Upper lobe of right lung (tissue), 1 donor: Measurements from ENCODE around the gene MBD3. TPM values are rescaled to one million over a fixed set of nuclear protein-coding genes. Genes with fewer than 3 reads are reported as not detected.

Experiments used
- ATAC-seq: fragments of 200-7000 bp; cut with Tn5 transposase; one replicate; pipeline ENCODE4 v1.9.1; 2020; ENCODE audit warnings: mild to moderate bottlenecking, moderate library complexity
- DNase-seq: peaks from one replicate; pipeline ENCODE4 v3.0.0-alpha.2; 2020
- H3K27ac ChIP-seq: fragments of 200-600 bp; one replicate; pipeline ENCODE4 v1.8.0; 2022
- H3K27me3 ChIP-seq: fragments of 200-600 bp; one replicate; pipeline ENCODE4 v1.8.0; 2022; ENCODE audit warnings: mild to moderate bottlenecking
- H3K36me3 ChIP-seq: fragments of 200-600 bp; one replicate; pipeline ENCODE4 v1.8.0; 2022
- H3K4me1 ChIP-seq: fragments of 200-600 bp; one replicate; pipeline ENCODE4 v1.8.0; 2022
- H3K4me3 ChIP-seq: fragments of 200-600 bp; one replicate; pipeline ENCODE4 v1.8.0; 2022; ENCODE audit warnings: mild to moderate bottlenecking
- H3K9me3 ChIP-seq: fragments of 200-600 bp; one replicate; pipeline ENCODE4 v1.8.0; 2022
- intact Hi-C: fragments of 100-400 bp; cut with DNase I; formaldehyde crosslinking; loops from one replicate; pipeline ENCODE4 v1.11.0; 2022
- total RNA-seq: library from RNA; stranded (reverse); fragmentation: NEBNext Ultra II Directional; extraction: Animal tissue kit (Norgen Biotek cat#: 25700); gene quantifications from one replicate; pipeline ENCODE4 v1.2.1, GENCODE V29; 2021
- TF ChIP-seq, protein P1 (sequence below): fragments of 200-600 bp; IDR thresholded peaks from one replicate; pipeline ENCODE4 v1.8.0; 2022; ENCODE audit warnings: antibody characterized with exemption
- donor health status: DM: no; HTN: yes; CAD: no; lungs with severe emphysema.

The MBD3 gene
- total RNA-seq, 1 donor from 2014 or later = 78.7 TPM

DNA sequence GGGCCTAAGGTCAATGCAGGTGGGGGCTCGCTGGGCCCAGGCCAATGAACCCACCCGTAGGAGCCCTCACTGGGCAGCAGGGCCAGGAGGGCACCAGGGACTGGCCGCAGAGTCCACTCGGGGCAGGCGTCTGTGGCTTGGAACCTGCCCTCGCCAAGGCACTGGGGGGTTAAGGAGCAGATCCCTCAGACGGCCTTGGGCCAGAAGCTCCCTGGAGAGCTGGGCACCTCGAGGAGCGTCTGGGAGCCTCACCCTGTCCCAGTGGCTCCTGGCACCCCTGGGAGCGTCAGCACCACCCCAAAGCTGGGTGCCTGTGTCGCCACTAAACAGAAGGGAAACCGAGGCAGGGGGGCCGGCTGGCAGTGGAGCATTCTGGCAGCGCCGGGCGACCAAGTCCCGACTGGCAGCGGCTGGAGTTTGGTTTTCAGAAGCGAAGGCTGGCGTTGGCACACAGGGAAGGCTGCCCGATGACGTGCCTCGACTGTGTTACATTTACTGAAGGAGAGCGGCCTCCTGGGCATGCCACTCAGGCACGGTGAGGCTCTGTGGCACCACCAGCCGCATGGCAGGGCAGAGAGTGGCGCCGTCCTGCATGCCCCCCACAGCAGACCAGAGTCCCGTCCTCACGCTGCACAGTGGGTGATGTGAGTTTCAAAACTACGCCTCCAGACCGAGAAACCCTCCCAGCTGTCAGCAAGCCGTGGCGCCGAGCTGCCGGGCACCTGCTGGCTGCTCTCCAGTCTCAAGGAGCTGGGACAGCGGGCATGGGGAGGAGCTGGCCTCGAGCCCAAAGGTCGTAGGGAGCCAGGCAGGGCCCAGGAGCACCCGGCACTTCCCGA lies 15.4 kb downstream of the MBD3 start:
- Histone ChIP-seq H3K9me3 (no peaks in the 10 kb centered on the region), H3K4me1 (no peaks in the 10 kb centered on the region), H3K4me3 (no peak overlapping the region), H3K27ac (no peak overlapping the region), H3K27me3 (no peaks in the 10 kb centered on the region), H3K36me3 (peaks cover 50% of the 10 kb centered on the region)
- DNase-seq = no peak
- TF ChIP-seq, protein P1, sequence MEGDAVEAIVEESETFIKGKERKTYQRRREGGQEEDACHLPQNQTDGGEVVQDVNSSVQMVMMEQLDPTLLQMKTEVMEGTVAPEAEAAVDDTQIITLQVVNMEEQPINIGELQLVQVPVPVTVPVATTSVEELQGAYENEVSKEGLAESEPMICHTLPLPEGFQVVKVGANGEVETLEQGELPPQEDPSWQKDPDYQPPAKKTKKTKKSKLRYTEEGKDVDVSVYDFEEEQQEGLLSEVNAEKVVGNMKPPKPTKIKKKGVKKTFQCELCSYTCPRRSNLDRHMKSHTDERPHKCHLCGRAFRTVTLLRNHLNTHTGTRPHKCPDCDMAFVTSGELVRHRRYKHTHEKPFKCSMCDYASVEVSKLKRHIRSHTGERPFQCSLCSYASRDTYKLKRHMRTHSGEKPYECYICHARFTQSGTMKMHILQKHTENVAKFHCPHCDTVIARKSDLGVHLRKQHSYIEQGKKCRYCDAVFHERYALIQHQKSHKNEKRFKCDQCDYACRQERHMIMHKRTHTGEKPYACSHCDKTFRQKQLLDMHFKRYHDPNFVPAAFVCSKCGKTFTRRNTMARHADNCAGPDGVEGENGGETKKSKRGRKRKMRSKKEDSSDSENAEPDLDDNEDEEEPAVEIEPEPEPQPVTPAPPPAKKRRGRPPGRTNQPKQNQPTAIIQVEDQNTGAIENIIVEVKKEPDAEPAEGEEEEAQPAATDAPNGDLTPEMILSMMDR = no peak
- intact Hi-C loops = no loop called here
- peak; percentile 29 for ATAC-seq

DNA sequence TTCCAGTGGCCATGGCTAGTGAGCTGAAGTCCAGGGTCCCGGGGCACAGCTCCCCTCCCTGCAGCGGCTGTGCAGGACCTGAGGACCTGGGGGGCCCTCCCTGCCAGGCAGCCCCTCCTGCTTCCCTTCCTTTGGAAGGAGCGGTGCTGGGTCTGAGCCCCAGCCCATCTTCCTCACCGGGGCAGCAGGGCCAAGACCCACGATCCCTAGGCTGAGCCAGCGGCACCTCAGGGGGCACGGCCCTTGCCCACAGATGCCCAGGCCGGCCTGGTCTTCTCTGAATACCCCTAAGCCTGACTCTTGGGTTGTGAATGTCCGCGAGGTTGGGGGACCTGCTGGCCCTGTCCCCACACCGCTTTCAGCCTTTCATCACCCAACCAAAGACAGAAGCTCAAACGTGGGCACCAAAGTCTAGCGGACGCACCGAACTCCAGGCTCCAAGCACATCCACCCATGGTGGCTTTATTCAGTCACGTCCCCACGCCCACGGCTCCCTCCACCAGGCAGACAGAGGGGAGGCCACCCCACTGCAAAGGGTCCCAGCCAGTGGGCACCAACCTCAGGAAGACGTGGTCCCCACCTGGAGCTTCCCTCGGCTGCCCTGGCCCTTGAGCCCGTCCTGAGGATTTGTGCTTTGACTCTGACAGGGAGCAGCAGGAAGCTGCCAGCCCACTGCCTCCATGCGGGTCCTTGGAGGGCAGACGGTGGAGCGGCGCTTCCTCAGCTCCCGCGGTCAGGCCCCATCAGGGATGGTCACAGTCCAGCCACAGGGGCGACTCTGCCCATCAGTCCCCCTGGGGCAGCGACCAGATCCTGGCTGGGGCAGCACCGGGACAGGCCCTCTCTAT lies 16.2 kb downstream of the MBD3 start:
- TF ChIP-seq, protein P1 = no peak
- ATAC-seq = no peak
- no peak overlapping the region for H3K4me3 ChIP-seq
- H3K27me3 ChIP-seq = no peaks in the 10 kb centered on the region
- no peaks in the 10 kb centered on the region for H3K9me3 ChIP-seq
- intact Hi-C loops = no loop called here
- no peak overlapping the region for H3K27ac ChIP-seq
- peaks cover 42% of the 10 kb centered on the region for H3K36me3 ChIP-seq
- H3K4me1 ChIP-seq = no peaks in the 10 kb centered on the region
- DNase-seq = no peak

GRCh38 chr19:1575323-1576241 lies 17.1 kb downstream of the MBD3 start:
- ATAC-seq (no peak), DNase-seq (no peak)
- Histone ChIP-seq H3K9me3 (no peaks in the 10 kb centered on the region), H3K27ac (no peak overlapping the region), H3K4me1 (no peaks in the 10 kb centered on the region), H3K4me3 (no peak overlapping the region), H3K27me3 (no peaks in the 10 kb centered on the region), H3K36me3 (peaks cover 33% of the 10 kb centered on the region)
- intact Hi-C loops = no loop called here
- TF ChIP-seq, protein P1 = no peak

GRCh38 chr19:1574354-1575136 lies 18.1 kb downstream of the MBD3 start:
- Histone ChIP-seq H3K4me3 (no peak overlapping the region), H3K9me3 (no peaks in the 10 kb centered on the region), H3K4me1 (no peaks in the 10 kb centered on the region), H3K27me3 (no peaks in the 10 kb centered on the region), H3K36me3 (peaks cover 23% of the 10 kb centered on the region), H3K27ac (no peak overlapping the region)
- intact Hi-C loops = no loop called here
- DNase-seq (no peak), ATAC-seq (no peak)
- TF ChIP-seq, protein P1 = no peak
